SK-N-SH (cell line): ENCODE results near the gene ILF3. TPM values are rescaled to one million over a fixed set of nuclear protein-coding genes. Genes with fewer than 3 reads are reported as not detected.

Source experiments
- CTCF ChIA-PET: fragments of 300-600, 350-600 bp; formaldehyde crosslinking; extraction: SDS; loops from one replicate; lab custom pipeline; 2021; lab: Yijun Ruan, JAX
- POLR2A ChIA-PET: fragments of 350-600 bp; sonication (Branson Sonifier 250); formaldehyde crosslinking; extraction: SDS; loops from one replicate; lab custom pipeline; 2020; ENCODE audit warnings: antibody characterized with exemption, inconsistent platforms; lab: Yijun Ruan, JAX
- DNase-seq: peaks from one replicate; pipeline ENCODE4 v3.0.0; 2012
- H2AFZ ChIP-seq: fragments of 200-600 bp; sonication (generic); 2 replicates; pipeline ENCODE4 v1.8.1; 2016; ENCODE audit warnings: antibody characterized with exemption, mild to moderate bottlenecking, low read depth
- H3F3A ChIP-seq: fragments of 200-600 bp; sonication (generic); replicated peaks from 2 replicates; pipeline ENCODE3; 2016; ENCODE audit warnings: antibody characterized with exemption, mild to moderate bottlenecking; ENCODE audit not compliant: insufficient read depth
- H3K27ac ChIP-seq, 2 experiments: fragments of 200-500 bp in 1 of 2; fragments of 200-600 bp in 1 of 2; sonication (Bioruptor generic) in 1 of 2; sonication (generic), shearing (Covaris generic) in 1 of 2; 2 replicates each; pipeline versions ENCODE4 v1.5.1 to v1.6.1; 2014 to 2016; ENCODE audit warnings: low read depth in 2 of 2, inconsistent platforms in 1 of 2, low read length in 1 of 2, mild to moderate bottlenecking in 1 of 2, mixed read lengths in 1 of 2
- H3K27me3 ChIP-seq: fragments of 200-600 bp; sonication (generic), shearing (Covaris generic); 2 replicates; pipeline ENCODE4 v1.6.1; 2016; ENCODE audit warnings: mixed run types; ENCODE audit not compliant: insufficient read depth
- H3K36me3 ChIP-seq, 2 experiments: fragments of 200-500 bp in 1 of 2; fragments of 200-600 bp in 1 of 2; sonication (Bioruptor generic) in 1 of 2; sonication (generic) in 1 of 2; replicated peaks in 1 of 2; 2 replicates each; pipeline versions ENCODE3 to v1.5.1; 2014 to 2016; ENCODE audit warnings: low read length in 1 of 2, mild to moderate bottlenecking in 1 of 2; ENCODE audit not compliant: insufficient read depth in 2 of 2, control insufficient read depth in 1 of 2
- H3K4me1 ChIP-seq, 2 experiments: fragments of 200-500 bp in 1 of 2; fragments of 200-600 bp in 1 of 2; sonication (Bioruptor generic) in 1 of 2; sonication (generic), shearing (Covaris generic) in 1 of 2; 2 replicates each; pipeline versions ENCODE4 v1.5.1 to v1.6.1; 2014 to 2016; ENCODE audit warnings: low read depth in 1 of 2, low read length in 1 of 2, mixed run types in 1 of 2; ENCODE audit not compliant: insufficient read depth in 2 of 2, control insufficient read depth in 1 of 2
- H3K4me2 ChIP-seq: fragments of 200-600 bp; sonication (generic), shearing (Covaris generic); 2 replicates; pipeline ENCODE4 v1.6.1; 2017; ENCODE audit warnings: mixed run types
- H3K4me3 ChIP-seq, 2 experiments: fragments of 200-500 bp in 1 of 2; fragments of 200-600 bp in 1 of 2; sonication (Bioruptor generic) in 1 of 2; sonication (generic), shearing (Covaris generic) in 1 of 2; 2 replicates each; pipeline versions ENCODE4 v1.5.1 to v1.8.1; 2014 to 2016; ENCODE audit warnings: low read depth in 2 of 2, inconsistent platforms in 1 of 2, low read length in 1 of 2, mild to moderate bottlenecking in 1 of 2, mixed read lengths in 1 of 2, moderate library complexity in 1 of 2
- H3K79me2 ChIP-seq: fragments of 200-600 bp; sonication (generic); 2 replicates; pipeline ENCODE4 v1.8.1; 2017; ENCODE audit warnings: mild to moderate bottlenecking; ENCODE audit not compliant: insufficient read depth
- H3K9ac ChIP-seq: fragments of 200-600 bp; sonication (generic); 2 replicates; pipeline ENCODE4 v1.6.1; 2017; ENCODE audit warnings: mixed run types
- H3K9me2 ChIP-seq: fragments of 200-600 bp; sonication (generic); 2 replicates; pipeline ENCODE4 v1.6.1; 2017; ENCODE audit warnings: mixed run types
- H3K9me3 ChIP-seq: fragments of 200-600 bp; sonication (generic); 2 replicates; pipeline ENCODE4 v1.6.1; 2017; ENCODE audit warnings: mixed run types, mild to moderate bottlenecking, moderate library complexity
- H4K20me1 ChIP-seq: fragments of 200-600 bp; sonication (generic); 2 replicates; pipeline ENCODE4 v1.6.1; 2017; ENCODE audit warnings: mild to moderate bottlenecking, mixed run types; ENCODE audit not compliant: insufficient read depth
- GATA2 ChIP-seq: sonication (generic); formaldehyde crosslinking; IDR thresholded peaks from 2 replicates; pipeline ENCODE4 v1.5.0; 2020; ENCODE audit warnings: mild to moderate bottlenecking, missing genetic modification reagents
- NRF1 ChIP-seq: IDR thresholded peaks from 2 replicates; pipeline ENCODE4 v1.6.1; 2012; ENCODE audit warnings: low read depth, mild to moderate bottlenecking, low read length
- YY1 ChIP-seq: IDR thresholded peaks from 2 replicates; pipeline ENCODE4 v1.4.0; 2012; ENCODE audit warnings: low read depth, mild to moderate bottlenecking
- WGBS: methylation state at CpG from one replicate; pipeline ENCODE4 v1.1.6; 2017; ENCODE audit warnings: low lambda C conversion rate; 5-methylcytosine and 5-hydroxymethylcytosine counted together
- polyA plus RNA-seq, 3 experiments: library from polyadenylated mRNA; depleted of rRNA; stranded (reverse); fragments of >200 nt; gene quantifications; 2 replicates each; pipeline ENCODE4 v1.2.3, GENCODE V29; 2012
- TF ChIP-seq, protein P1 (sequence below): IDR thresholded peaks from 2 replicates; pipeline ENCODE4 v1.6.1; 2012; ENCODE audit warnings: mild to moderate bottlenecking, low read depth, low read length, moderate library complexity
- TF ChIP-seq, protein P2 (sequence below): IDR thresholded peaks from 2 replicates; pipeline ENCODE4 v1.4.0; 2012; ENCODE audit warnings: low read depth, borderline replicate concordance
- TF ChIP-seq, protein P3 (sequence below): IDR thresholded peaks from 2 replicates; pipeline ENCODE4; 2012

Gene ILF3
- polyA plus RNA-seq, 1 of the 3 experiments (the other 2 are of a cell fraction) = 229 TPM

- TF ChIP-seq, protein P1, sequence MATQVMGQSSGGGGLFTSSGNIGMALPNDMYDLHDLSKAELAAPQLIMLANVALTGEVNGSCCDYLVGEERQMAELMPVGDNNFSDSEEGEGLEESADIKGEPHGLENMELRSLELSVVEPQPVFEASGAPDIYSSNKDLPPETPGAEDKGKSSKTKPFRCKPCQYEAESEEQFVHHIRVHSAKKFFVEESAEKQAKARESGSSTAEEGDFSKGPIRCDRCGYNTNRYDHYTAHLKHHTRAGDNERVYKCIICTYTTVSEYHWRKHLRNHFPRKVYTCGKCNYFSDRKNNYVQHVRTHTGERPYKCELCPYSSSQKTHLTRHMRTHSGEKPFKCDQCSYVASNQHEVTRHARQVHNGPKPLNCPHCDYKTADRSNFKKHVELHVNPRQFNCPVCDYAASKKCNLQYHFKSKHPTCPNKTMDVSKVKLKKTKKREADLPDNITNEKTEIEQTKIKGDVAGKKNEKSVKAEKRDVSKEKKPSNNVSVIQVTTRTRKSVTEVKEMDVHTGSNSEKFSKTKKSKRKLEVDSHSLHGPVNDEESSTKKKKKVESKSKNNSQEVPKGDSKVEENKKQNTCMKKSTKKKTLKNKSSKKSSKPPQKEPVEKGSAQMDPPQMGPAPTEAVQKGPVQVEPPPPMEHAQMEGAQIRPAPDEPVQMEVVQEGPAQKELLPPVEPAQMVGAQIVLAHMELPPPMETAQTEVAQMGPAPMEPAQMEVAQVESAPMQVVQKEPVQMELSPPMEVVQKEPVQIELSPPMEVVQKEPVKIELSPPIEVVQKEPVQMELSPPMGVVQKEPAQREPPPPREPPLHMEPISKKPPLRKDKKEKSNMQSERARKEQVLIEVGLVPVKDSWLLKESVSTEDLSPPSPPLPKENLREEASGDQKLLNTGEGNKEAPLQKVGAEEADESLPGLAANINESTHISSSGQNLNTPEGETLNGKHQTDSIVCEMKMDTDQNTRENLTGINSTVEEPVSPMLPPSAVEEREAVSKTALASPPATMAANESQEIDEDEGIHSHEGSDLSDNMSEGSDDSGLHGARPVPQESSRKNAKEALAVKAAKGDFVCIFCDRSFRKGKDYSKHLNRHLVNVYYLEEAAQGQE = no peak
- TF ChIP-seq, protein P2, sequence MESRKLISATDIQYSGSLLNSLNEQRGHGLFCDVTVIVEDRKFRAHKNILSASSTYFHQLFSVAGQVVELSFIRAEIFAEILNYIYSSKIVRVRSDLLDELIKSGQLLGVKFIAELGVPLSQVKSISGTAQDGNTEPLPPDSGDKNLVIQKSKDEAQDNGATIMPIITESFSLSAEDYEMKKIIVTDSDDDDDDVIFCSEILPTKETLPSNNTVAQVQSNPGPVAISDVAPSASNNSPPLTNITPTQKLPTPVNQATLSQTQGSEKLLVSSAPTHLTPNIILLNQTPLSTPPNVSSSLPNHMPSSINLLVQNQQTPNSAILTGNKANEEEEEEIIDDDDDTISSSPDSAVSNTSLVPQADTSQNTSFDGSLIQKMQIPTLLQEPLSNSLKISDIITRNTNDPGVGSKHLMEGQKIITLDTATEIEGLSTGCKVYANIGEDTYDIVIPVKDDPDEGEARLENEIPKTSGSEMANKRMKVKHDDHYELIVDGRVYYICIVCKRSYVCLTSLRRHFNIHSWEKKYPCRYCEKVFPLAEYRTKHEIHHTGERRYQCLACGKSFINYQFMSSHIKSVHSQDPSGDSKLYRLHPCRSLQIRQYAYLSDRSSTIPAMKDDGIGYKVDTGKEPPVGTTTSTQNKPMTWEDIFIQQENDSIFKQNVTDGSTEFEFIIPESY = no peak
- TF ChIP-seq, protein P3, sequence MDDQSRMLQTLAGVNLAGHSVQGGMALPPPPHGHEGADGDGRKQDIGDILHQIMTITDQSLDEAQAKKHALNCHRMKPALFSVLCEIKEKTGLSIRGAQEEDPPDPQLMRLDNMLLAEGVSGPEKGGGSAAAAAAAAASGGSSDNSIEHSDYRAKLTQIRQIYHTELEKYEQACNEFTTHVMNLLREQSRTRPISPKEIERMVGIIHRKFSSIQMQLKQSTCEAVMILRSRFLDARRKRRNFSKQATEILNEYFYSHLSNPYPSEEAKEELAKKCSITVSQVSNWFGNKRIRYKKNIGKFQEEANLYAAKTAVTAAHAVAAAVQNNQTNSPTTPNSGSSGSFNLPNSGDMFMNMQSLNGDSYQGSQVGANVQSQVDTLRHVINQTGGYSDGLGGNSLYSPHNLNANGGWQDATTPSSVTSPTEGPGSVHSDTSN = no peak
- TF ChIP-seq GATA2 (CRISPR knock-in tag) = no peak
Measured at GRCh38 chr19:10634963-10635362, 19.2 kb upstream of the ILF3 start (continued).

DNA sequence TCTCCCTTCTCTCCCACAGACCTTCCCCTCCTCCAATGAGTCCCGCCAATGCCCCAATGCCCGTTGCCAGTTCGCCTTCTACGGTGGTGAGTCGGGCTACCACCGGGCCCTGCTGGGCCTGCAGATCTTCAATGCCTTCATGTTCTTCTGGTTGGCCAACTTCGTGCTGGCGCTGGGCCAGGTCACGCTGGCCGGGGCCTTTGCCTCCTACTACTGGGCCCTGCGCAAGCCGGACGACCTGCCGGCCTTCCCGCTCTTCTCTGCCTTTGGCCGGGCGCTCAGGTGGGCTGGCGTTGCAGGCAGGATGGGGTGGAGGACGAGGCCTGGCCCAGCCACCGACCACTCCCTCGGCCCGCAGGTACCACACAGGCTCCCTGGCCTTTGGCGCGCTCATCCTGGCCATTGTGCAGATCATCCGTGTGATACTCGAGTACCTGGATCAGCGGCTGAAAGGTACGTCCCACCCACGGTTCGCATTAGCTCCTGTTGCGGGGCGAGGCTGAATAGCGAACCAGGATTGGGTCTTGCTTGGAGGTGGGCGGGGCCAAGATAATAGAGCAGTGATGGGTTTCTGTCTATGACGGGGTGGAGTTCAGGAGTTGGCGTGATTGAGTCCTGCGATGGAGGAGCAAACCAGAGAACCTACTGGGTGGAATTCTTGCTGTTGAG lies 17.7 kb upstream of the ILF3 start:
- Histone ChIP-seq H3F3A (no peaks in the 10 kb centered on the region), H2AFZ (no peak overlapping the region), H4K20me1 (no peaks in the 10 kb centered on the region), H3K27me3 (no peaks in the 10 kb centered on the region), H3K27ac (no peak overlapping the region), H3K4me1 (no peaks in the 10 kb centered on the region), H3K36me3 (peaks cover 18 to 36% of the 10 kb centered on the region in 2 experiments), H3K4me2 (no peak overlapping the region)
- POLR2A ChIA-PET = no interaction called here
- TF ChIP-seq, protein P1 = no peak
- no peak for TF ChIP-seq YY1
- TF ChIP-seq NRF1 = no peak
- TF ChIP-seq, all 33 proteins: peak for 0
- H3K79me2 ChIP-seq = no peaks in the 10 kb centered on the region
- 97% methylated on average over 33 of the region's 37 CpGs for WGBS
- CTCF ChIA-PET = interaction anchor here (0.9 kb wide), 1 partner anchor 55 kb away, joined by 6 read pairs; no protein-coding TSS in a partner anchor
- H3K4me3 ChIP-seq = no peak overlapping the region
- H3K9me2 ChIP-seq = no peaks in the 10 kb centered on the region
- DNase-seq = peak; percentile 19
- H3K9me3 ChIP-seq = no peaks in the 10 kb centered on the region
- H3K9ac ChIP-seq = no peak overlapping the region
